K562 (cell line): ENCODE measurements around the gene FANCF.

ENCODE experiments used
- EP300 ChIP-seq: IDR thresholded peaks from 2 replicates; pipeline ENCODE4 v1.6.1; 2012; ENCODE audit warnings: low read length, improper control_type of control experiment
- MIER1 ChIP-seq: fragments of 450-650 bp; IDR thresholded peaks from 2 replicates; pipeline ENCODE4 v1.6.1; 2016; ENCODE audit warnings: antibody characterized with exemption, mild to moderate bottlenecking, low read depth
- POLR2A ChIP-seq: fragments of 450-650 bp; conservative IDR thresholded peaks from 2 replicates; pipeline ENCODE4 v1.6.1; 2016
- SNRNP70 ChIP-seq: fragments of 200-400 bp; formaldehyde crosslinking; optimal IDR thresholded peaks from 2 replicates; pipeline ENCODE3; 2017; ENCODE audit warnings: low read depth, low read length
- TGIF2 ChIP-seq: sonication (generic); formaldehyde crosslinking; IDR thresholded peaks from 2 replicates; pipeline ENCODE4 v1.8.1; 2022; ENCODE audit warnings: mild to moderate bottlenecking, missing genetic modification reagents, moderate library complexity
- TF ChIP-seq, protein P1 (sequence below), 3 experiments: IDR thresholded peaks in 2 of 3; conservative IDR thresholded peaks in 1 of 3; 2 replicates each; pipeline ENCODE4 v1.5.1; 2011 to 2012; ENCODE audit warnings: low read length in 3 of 3, mild to moderate bottlenecking in 3 of 3, control low read depth in 2 of 3, improper control_type of control experiment in 1 of 3, inconsistent platforms in 1 of 3, low read depth in 1 of 3, mixed read lengths in 1 of 3, moderate library complexity in 1 of 3; ENCODE audit not compliant: insufficient read depth in 2 of 3
- TF ChIP-seq, protein P2 (sequence below): fragments of 250-450 bp; sonication (Bioruptor Pico); IDR thresholded peaks from 2 replicates; pipeline ENCODE4 v1.9.0; 2021; ENCODE audit warnings: mild to moderate bottlenecking, inconsistent platforms
- TF ChIP-seq, protein P3 (sequence below), 3 experiments: fragments of 200-800 bp in 1 of 3; sonication (Bioruptor generic) in 1 of 3; sonication (generic) in 1 of 3; formaldehyde crosslinking in 1 of 3; IDR thresholded peaks; 2 replicates each; pipeline versions ENCODE4 v1.6.1 to v1.8.0; 2016 to 2022; ENCODE audit warnings: mild to moderate bottlenecking in 2 of 3, missing compliant biosample characterization in 2 of 3, missing genetic modification characterization in 2 of 3, missing genetic modification reagents in 1 of 3

DNA sequence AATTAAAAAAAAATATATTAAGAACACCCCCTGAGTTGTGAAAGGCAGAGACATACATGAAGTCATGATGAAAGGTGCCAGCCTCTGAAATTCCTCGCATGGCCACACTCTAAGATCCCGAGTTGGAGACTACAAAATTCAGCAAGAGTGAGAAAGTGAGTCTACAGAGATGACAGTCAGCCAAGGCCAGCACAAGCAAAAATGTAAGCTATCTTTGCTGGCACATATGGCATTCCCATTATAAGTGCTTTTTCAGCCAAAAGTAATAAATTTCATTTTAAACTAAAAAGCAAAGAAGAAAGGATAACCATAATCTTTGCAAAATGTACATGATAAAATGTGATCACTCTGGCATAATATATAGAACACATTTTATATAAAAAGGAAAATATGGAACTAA is 40.6 kb downstream of the FANCF start:
- TF ChIP-seq, protein P1, sequence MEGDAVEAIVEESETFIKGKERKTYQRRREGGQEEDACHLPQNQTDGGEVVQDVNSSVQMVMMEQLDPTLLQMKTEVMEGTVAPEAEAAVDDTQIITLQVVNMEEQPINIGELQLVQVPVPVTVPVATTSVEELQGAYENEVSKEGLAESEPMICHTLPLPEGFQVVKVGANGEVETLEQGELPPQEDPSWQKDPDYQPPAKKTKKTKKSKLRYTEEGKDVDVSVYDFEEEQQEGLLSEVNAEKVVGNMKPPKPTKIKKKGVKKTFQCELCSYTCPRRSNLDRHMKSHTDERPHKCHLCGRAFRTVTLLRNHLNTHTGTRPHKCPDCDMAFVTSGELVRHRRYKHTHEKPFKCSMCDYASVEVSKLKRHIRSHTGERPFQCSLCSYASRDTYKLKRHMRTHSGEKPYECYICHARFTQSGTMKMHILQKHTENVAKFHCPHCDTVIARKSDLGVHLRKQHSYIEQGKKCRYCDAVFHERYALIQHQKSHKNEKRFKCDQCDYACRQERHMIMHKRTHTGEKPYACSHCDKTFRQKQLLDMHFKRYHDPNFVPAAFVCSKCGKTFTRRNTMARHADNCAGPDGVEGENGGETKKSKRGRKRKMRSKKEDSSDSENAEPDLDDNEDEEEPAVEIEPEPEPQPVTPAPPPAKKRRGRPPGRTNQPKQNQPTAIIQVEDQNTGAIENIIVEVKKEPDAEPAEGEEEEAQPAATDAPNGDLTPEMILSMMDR (IDR thresholded peaks at IDR 0.05 in 2 of 3, conservative IDR thresholded peaks at IDR 0.05 in 1 of 3; ENCODE audit: insufficient read depth in 2 of 3, low read depth in 1 of 3, low read length in 3 of 3): no peak
- TF ChIP-seq SNRNP70: no peak
- TF ChIP-seq, protein P2, sequence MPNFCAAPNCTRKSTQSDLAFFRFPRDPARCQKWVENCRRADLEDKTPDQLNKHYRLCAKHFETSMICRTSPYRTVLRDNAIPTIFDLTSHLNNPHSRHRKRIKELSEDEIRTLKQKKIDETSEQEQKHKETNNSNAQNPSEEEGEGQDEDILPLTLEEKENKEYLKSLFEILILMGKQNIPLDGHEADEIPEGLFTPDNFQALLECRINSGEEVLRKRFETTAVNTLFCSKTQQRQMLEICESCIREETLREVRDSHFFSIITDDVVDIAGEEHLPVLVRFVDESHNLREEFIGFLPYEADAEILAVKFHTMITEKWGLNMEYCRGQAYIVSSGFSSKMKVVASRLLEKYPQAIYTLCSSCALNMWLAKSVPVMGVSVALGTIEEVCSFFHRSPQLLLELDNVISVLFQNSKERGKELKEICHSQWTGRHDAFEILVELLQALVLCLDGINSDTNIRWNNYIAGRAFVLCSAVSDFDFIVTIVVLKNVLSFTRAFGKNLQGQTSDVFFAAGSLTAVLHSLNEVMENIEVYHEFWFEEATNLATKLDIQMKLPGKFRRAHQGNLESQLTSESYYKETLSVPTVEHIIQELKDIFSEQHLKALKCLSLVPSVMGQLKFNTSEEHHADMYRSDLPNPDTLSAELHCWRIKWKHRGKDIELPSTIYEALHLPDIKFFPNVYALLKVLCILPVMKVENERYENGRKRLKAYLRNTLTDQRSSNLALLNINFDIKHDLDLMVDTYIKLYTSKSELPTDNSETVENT: no peak
- no peak for TF ChIP-seq TGIF2 (CRISPR knock-in tag)
- TF ChIP-seq, protein P3, sequence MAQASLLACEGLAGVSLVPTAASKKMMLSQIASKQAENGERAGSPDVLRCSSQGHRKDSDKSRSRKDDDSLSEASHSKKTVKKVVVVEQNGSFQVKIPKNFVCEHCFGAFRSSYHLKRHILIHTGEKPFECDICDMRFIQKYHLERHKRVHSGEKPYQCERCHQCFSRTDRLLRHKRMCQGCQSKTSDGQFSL (CRISPR knock-in tag; IDR thresholded peaks at IDR 0.05): no peak
- TF ChIP-seq, protein P3 (tag; IDR thresholded peaks at IDR 0.05): no peak
- TF ChIP-seq MIER1: no peak
- TF ChIP-seq POLR2A: no peak
- no peak for TF ChIP-seq EP300
